Dendritic cell treated with granulocyte-macrophage colony-stimulating factor and Interleukin-4, amounts not matched to agents 40 ng/mL and 50 ng/mL, for 4 days (primary cell): ENCODE measurements around the gene PCNX4.
"Not testable (repeated sequence)": the region's sequence is repeated elsewhere in the genome, so short reads cannot be mapped to it uniquely, and the experiment has no call there.

ENCODE experiments used
- H3K27ac Mint-ChIP-seq: one replicate; pipeline ENCODE4 v1.8.0; 2022; ENCODE audit warnings: mild to moderate bottlenecking, mixed read lengths
- H3K27me3 Mint-ChIP-seq: one replicate; pipeline ENCODE4 v1.8.0; 2022; ENCODE audit warnings: mild to moderate bottlenecking, mixed read lengths
- H3K36me3 Mint-ChIP-seq: one replicate; pipeline ENCODE4 v1.8.0; 2022; ENCODE audit warnings: low read depth, mixed read lengths
- H3K4me1 Mint-ChIP-seq: one replicate; pipeline ENCODE4 v1.8.0; 2022; ENCODE audit warnings: low read depth, mixed read lengths
- H3K4me3 Mint-ChIP-seq: one replicate; pipeline ENCODE4 v1.8.0; 2022; ENCODE audit warnings: mild to moderate bottlenecking, moderate library complexity, mixed read lengths
- H3K9me3 Mint-ChIP-seq: one replicate; pipeline ENCODE4 v1.8.0; 2022; ENCODE audit warnings: mixed read lengths
- intact Hi-C: fragments of 100-400 bp; cut with micrococcal nuclease; formaldehyde crosslinking; loops from one replicate; pipeline ENCODE4 v1.15.0; 2022

PCNX4 gene

DNA sequence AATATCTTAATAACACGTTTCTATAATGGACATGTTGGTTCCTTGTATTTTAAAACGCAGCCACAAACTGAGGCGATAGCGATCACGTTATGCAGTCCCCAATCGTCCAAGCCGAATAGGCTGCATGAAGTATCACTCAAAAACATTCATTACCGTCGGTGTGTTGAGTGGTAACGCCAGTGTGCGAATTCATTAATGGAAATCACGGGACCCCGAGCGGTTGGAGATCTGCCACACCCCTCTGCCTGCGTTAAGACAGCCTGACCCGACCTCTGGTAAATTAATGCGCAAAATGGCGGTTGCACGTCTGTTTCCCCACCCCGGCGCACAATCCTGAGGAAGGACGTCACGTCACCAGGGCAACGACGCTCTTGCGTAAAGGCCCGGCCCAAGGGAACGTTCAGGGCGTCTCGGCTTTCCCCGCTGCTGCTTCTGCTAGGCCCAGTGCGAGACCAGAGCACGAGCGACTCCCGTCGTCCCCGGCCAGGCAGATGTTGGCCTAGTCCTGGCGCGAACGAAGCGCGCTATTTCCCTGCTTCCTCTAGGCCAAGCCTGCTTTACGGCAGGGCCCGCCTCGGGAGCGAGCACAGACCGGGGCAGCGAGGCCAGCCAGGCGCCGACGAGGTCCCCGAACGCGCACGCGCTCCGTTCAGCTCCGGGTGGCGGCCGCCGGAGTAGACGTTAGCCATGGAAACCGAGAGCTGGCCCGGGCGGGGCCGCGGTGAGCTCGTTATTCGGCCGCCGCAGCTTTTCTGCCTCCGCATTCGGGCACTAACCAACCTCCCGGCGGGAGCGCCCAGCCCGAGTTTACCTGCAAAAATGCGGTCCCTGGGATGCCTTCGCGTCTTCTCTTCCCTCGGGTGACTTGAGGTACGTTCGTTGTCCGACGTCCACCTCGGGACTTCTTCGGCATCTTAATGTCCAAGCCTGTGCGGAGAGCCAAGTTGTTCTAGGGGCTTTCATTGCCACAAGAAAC is at the start of gene PCNX4:
Gene PCNX4 (plus strand): TSS at position 374 of the 976 bp plus-strand sequence. CDS start 15,716 bp downstream, outside the sequence.
- peaks cover 17% of the 10 kb centered on the region for H3K36me3 Mint-ChIP-seq
- no peaks in the 10 kb centered on the region for H3K27me3 Mint-ChIP-seq
- peak within 1 kb of the TSS; percentile 86 for H3K27ac Mint-ChIP-seq
- intact Hi-C loops, result loop anchor here (1.0 to 10.0 kb wide), 4 partner anchors 65 to 497 kb away; partner anchors contain the start of genes DHRS7 and PPM1A
- peaks cover 32% of the 10 kb centered on the region for H3K4me1 Mint-ChIP-seq
- H3K9me3 Mint-ChIP-seq, result no peaks in the 10 kb centered on the region
- peak within 1 kb of the TSS; percentile 90 for H3K4me3 Mint-ChIP-seq

- H3K4me1 Mint-ChIP-seq, H3K4me3 Mint-ChIP-seq, H3K36me3 Mint-ChIP-seq, H3K27ac Mint-ChIP-seq, H3K27me3 Mint-ChIP-seq, intact Hi-C loops: not testable (repeated sequence)
- H3K9me3 Mint-ChIP-seq, result peaks cover 19% of the 10 kb centered on the region
These were observed 43.7 kb upstream of the PCNX4 start for GRCh38 chr14:60047976-60048375.

DNA sequence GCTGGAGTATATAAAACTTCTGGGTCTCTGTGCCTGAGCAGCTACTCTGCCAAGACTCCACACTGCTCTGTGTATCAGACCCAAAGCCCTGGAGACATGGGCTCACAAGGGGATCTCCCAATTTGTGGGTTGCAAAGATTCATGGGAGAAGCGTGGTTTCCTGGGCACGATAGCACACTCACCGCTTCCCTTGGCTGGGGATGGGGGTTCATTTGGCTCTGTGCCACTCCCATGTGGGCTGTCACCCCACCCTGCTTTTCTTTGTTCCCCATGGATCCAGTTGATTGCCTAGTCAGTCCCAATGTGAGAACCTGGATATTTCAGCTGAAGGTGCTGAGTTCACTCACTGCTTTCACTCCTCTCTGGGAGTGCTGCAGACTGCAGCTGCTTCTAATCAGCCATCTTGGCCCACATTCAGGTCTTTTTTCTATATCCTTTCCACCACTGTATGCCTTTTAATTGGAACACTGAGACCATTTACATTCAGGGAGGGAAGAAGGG is 40.0 kb upstream of the PCNX4 start:
- Mint-ChIP-seq H3K36me3 (no peaks in the 10 kb centered on the region), H3K9me3 (no peaks in the 10 kb centered on the region), H3K4me3 (no peak overlapping the region), H3K27ac (no peak overlapping the region), H3K4me1 (peaks cover 4% of the 10 kb centered on the region), H3K27me3 (no peaks in the 10 kb centered on the region)
- intact Hi-C loops, result no loop called here

DNA sequence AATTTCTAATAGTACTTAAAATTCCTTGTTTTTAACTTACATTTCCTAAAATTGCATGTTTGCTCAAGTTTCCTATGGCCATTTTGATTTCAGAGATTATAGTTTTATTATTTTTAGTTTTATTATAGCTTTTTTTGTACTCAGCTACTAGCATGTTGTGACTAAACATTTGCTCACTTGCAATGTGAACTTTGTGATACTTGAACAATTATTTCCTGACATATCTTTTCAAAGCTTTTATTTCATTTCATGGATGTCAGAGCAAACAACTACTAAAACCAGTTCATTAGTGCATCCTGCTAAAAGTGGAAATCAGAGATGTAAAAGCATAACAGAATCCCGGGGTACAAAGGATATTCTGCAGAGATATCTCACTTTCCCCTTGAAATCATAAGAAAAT is 33.6 kb upstream of the PCNX4 start:
- Mint-ChIP-seq H3K36me3 (no peaks in the 10 kb centered on the region), H3K4me1 (peaks cover 4% of the 10 kb centered on the region), H3K4me3 (no peak overlapping the region), H3K27ac (no peak overlapping the region), H3K27me3 (peaks cover 3% of the 10 kb centered on the region), H3K9me3 (no peaks in the 10 kb centered on the region)
- intact Hi-C loops, result no loop called here

- intact Hi-C loops, result loop anchor here (5.0 kb wide), 1 partner anchor 94 kb away; no protein-coding TSS in a partner anchor
- Mint-ChIP-seq H3K27me3 (peaks cover 3% of the 10 kb centered on the region), H3K4me1 (no peaks in the 10 kb centered on the region), H3K36me3 (no peaks in the 10 kb centered on the region), H3K4me3 (no peak overlapping the region), H3K9me3 (no peaks in the 10 kb centered on the region), H3K27ac (no peak overlapping the region)
These were observed 30.4 kb upstream of the PCNX4 start for GRCh38 chr14:60061371-60061770.

GRCh38 chr14:60064491-60065072 is 27.1 kb upstream of the PCNX4 start:
- intact Hi-C loops, result loop anchor here (1.0 to 5.0 kb wide), 3 partner anchors 97 to 120 kb away; partner anchors contain the start of gene DHRS7
- Mint-ChIP-seq H3K4me1 (no peaks in the 10 kb centered on the region), H3K36me3 (no peaks in the 10 kb centered on the region), H3K4me3 (no peak overlapping the region), H3K27me3 (peaks cover 3% of the 10 kb centered on the region), H3K27ac (no peak overlapping the region), H3K9me3 (no peaks in the 10 kb centered on the region)

GRCh38 chr14:60067882-60068281 is 23.8 kb upstream of the PCNX4 start:
- H3K4me3 Mint-ChIP-seq, result no peak overlapping the region
- no peaks in the 10 kb centered on the region for H3K36me3 Mint-ChIP-seq
- intact Hi-C loops, result no loop called here
- no peaks in the 10 kb centered on the region for H3K4me1 Mint-ChIP-seq
- H3K27ac Mint-ChIP-seq, result no peak overlapping the region
- no peaks in the 10 kb centered on the region for H3K27me3 Mint-ChIP-seq
- no peaks in the 10 kb centered on the region for H3K9me3 Mint-ChIP-seq

DNA sequence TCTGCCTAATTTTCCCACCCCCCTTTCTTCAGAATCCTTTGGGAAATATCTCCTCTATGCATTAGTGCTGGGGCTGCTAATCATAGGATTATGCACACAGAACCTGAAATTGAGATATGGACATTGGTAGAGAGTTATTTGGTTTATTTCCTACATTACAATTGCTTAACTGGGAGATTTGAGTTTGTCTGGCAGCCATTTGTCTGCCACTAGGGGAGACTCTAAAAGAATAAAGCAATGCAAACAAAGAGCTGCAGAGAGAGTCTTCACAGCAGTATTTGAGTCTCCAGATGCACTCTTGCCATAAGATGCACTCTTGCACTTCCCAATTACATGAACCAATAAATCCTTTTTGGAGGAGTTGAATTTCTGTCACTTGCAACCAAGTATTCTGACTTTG is 12.0 kb upstream of the PCNX4 start:
- no peaks in the 10 kb centered on the region for H3K4me1 Mint-ChIP-seq
- no peaks in the 10 kb centered on the region for H3K36me3 Mint-ChIP-seq
- no peaks in the 10 kb centered on the region for H3K27me3 Mint-ChIP-seq
- no peaks in the 10 kb centered on the region for H3K9me3 Mint-ChIP-seq
- intact Hi-C loops, result loop anchor here (5.0 kb wide), 1 partner anchor 38 kb away; no protein-coding TSS in a partner anchor
- no peak overlapping the region for H3K27ac Mint-ChIP-seq
- H3K4me3 Mint-ChIP-seq, result no peak overlapping the region

- Mint-ChIP-seq H3K36me3 (no peaks in the 10 kb centered on the region), H3K9me3 (no peaks in the 10 kb centered on the region), H3K27ac (no peak overlapping the region), H3K4me3 (no peak overlapping the region), H3K4me1 (no peaks in the 10 kb centered on the region), H3K27me3 (no peaks in the 10 kb centered on the region)
- intact Hi-C loops, result no loop called here
These were observed 6.6 kb upstream of the PCNX4 start for GRCh38 chr14:60085085-60085484.

- Mint-ChIP-seq H3K4me1 (no peaks in the 10 kb centered on the region), H3K27ac (no peak overlapping the region), H3K27me3 (no peaks in the 10 kb centered on the region), H3K4me3 (no peak overlapping the region), H3K9me3 (no peaks in the 10 kb centered on the region), H3K36me3 (no peaks in the 10 kb centered on the region)
- intact Hi-C loops, result no loop called here
These were observed 6.0 kb upstream of the PCNX4 start for GRCh38 chr14:60085693-60086092.

GRCh38 chr14:60087668-60088067 is 4.1 kb upstream of the PCNX4 start:
- Mint-ChIP-seq H3K4me3 (no peak overlapping the region), H3K27me3 (no peaks in the 10 kb centered on the region), H3K9me3 (no peaks in the 10 kb centered on the region), H3K4me1 (peaks cover 1% of the 10 kb centered on the region), H3K36me3 (peaks cover 8% of the 10 kb centered on the region), H3K27ac (no peak overlapping the region)
- intact Hi-C loops, result no loop called here

DNA sequence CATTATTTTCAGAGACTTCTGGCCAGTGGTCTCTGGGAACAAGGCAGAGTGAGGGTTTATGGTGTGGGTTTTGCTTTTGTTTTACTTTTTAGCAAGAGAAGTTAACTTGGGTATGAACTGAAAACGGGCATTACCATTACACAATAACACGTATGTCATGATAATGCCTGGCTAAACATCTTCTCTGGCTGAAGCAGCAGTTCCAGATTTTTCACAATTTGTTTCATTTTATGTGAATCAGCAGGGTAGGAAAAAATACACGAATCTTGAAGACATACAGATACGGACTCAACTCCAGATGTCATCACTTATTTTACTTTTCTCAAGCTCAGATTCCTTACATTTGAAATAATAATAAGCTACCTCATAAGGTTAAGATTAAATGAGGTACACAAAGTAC is 2.5 kb upstream of the PCNX4 start:
- intact Hi-C loops, result no loop called here
- Mint-ChIP-seq H3K9me3 (no peaks in the 10 kb centered on the region), H3K4me1 (peaks cover 17% of the 10 kb centered on the region), H3K36me3 (peaks cover 15% of the 10 kb centered on the region), H3K27ac (no peak overlapping the region), H3K27me3 (no peaks in the 10 kb centered on the region), H3K4me3 (no peak overlapping the region)

- H3K4me1 Mint-ChIP-seq, result peaks cover 32% of the 10 kb centered on the region
- H3K4me3 Mint-ChIP-seq, result peak overlapping the region; percentile 90
- peaks cover 17% of the 10 kb centered on the region for H3K36me3 Mint-ChIP-seq
- peak overlapping the region; percentile 86 for H3K27ac Mint-ChIP-seq
- intact Hi-C loops, result loop anchor here (1.0 to 10.0 kb wide), 3 partner anchors 74 to 496 kb away; partner anchors contain the start of genes DHRS7 and PPM1A
- no peaks in the 10 kb centered on the region for H3K27me3 Mint-ChIP-seq
- no peaks in the 10 kb centered on the region for H3K9me3 Mint-ChIP-seq
These were observed 731 bp upstream of the PCNX4 start for GRCh38 chr14:60090864-60091519.
